Endothelial cell (in vitro differentiated cells): Measurements from ENCODE around the gene SEMA6B. TPM values are rescaled to one million over a fixed set of nuclear protein-coding genes. Genes with fewer than 3 reads are reported as not detected.

ENCODE experiments used
- DNase-seq: peaks from one replicate; pipeline ENCODE4 v3.0.0; 2021; ENCODE audit warnings: low spot score
- H3K27ac Mint-ChIP-seq: one replicate; pipeline ENCODE4 v1.8.0; 2021; ENCODE audit warnings: mixed read lengths, inconsistent platforms; ENCODE audit not compliant: unreplicated experiment
- H3K27me3 Mint-ChIP-seq: one replicate; pipeline ENCODE4 v1.8.0; 2021; ENCODE audit warnings: mild to moderate bottlenecking, moderate library complexity, mixed read lengths, inconsistent platforms; ENCODE audit not compliant: unreplicated experiment
- H3K36me3 Mint-ChIP-seq: one replicate; pipeline ENCODE4 v1.8.0; 2021; ENCODE audit warnings: mild to moderate bottlenecking, low read depth, mixed read lengths, inconsistent platforms; ENCODE audit not compliant: unreplicated experiment
- H3K4me1 Mint-ChIP-seq: one replicate; pipeline ENCODE4 v1.8.0; 2021; ENCODE audit warnings: mild to moderate bottlenecking, mixed read lengths, inconsistent platforms; ENCODE audit not compliant: unreplicated experiment
- H3K4me3 Mint-ChIP-seq: one replicate; pipeline ENCODE4 v1.8.0; 2021; ENCODE audit warnings: mild to moderate bottlenecking, mixed read lengths, inconsistent platforms; ENCODE audit not compliant: unreplicated experiment
- H3K9me3 Mint-ChIP-seq: one replicate; pipeline ENCODE4 v1.8.0; 2021; ENCODE audit warnings: mixed read lengths, inconsistent platforms; ENCODE audit not compliant: unreplicated experiment
- total RNA-seq: library from RNA; stranded (reverse); fragmentation: NEBNext Ultra II Directional; extraction: Animal tissue kit (Norgen Biotek cat#: 25700); gene quantifications from one replicate; pipeline ENCODE4 v1.2.1, GENCODE V29; 2021; ENCODE audit not compliant: unreplicated experiment
- TF ChIP-seq, protein P1 (sequence below): fragments of 200-600 bp; sonication (generic); IDR thresholded peaks from one replicate; pipeline ENCODE4 v1.5.0; 2021; ENCODE audit warnings: antibody characterized with exemption; ENCODE audit not compliant: unreplicated experiment

The SEMA6B gene
- total RNA-seq, 1 donor from 2014 or later, result 43.7 TPM

DNA sequence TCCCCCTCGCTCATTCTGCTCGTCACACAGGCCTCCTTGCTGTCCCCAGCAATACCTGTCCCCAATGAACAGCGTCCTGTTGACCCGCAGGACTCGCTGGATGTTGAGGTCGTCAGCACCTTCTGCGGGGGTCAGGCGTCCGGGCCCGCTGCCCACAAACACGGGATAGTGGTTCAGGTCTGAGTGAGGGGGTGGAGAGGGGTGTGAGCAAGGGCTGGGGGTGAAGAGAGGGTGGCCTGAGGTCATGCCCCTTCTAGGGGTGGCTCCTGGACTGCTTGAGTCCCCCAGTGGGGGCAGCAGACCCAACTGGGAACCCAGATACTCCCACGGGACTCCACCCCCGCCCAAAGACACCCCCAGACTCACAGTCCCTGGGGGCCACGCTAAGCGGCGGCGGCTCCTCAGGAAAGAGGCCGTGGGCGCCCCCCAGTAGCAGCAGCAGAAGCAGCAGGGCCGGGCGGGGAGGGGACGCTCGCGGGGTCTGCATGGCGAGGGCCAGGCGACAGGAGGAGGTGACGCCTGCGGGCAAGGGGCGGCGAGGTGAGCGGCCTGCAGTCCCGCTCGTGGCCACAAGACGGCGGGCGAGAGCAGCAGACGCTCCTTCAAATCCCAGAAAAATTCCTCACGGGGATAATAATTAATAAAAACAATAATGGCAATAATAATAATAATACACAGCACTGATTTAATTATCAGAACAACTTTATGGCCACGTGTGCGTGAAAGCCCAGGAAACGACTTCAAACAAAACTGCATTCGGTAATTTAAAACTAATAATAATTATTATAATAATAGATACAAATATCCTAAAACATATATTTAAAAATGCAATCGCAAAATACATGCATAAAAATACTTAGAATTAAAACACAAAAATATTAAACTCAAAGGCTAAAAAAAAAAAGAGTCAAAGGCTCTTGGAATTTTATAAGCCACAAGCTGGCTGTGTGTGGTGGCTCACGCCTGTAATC is 1.2 kb downstream of the SEMA6B start:
- no peaks in the 10 kb centered on the region for H3K9me3 Mint-ChIP-seq
- TF ChIP-seq, protein P1, sequence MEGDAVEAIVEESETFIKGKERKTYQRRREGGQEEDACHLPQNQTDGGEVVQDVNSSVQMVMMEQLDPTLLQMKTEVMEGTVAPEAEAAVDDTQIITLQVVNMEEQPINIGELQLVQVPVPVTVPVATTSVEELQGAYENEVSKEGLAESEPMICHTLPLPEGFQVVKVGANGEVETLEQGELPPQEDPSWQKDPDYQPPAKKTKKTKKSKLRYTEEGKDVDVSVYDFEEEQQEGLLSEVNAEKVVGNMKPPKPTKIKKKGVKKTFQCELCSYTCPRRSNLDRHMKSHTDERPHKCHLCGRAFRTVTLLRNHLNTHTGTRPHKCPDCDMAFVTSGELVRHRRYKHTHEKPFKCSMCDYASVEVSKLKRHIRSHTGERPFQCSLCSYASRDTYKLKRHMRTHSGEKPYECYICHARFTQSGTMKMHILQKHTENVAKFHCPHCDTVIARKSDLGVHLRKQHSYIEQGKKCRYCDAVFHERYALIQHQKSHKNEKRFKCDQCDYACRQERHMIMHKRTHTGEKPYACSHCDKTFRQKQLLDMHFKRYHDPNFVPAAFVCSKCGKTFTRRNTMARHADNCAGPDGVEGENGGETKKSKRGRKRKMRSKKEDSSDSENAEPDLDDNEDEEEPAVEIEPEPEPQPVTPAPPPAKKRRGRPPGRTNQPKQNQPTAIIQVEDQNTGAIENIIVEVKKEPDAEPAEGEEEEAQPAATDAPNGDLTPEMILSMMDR, result peak; percentile 99
- H3K27me3 Mint-ChIP-seq, result peaks cover 3% of the 10 kb centered on the region
- peak overlapping the region; percentile 74 for H3K4me3 Mint-ChIP-seq
- peak; percentile 72 for DNase-seq
- H3K27ac Mint-ChIP-seq, result no peak overlapping the region
- H3K36me3 Mint-ChIP-seq, result peaks cover 19% of the 10 kb centered on the region
- H3K4me1 Mint-ChIP-seq, result peaks cover 13% of the 10 kb centered on the region

DNA sequence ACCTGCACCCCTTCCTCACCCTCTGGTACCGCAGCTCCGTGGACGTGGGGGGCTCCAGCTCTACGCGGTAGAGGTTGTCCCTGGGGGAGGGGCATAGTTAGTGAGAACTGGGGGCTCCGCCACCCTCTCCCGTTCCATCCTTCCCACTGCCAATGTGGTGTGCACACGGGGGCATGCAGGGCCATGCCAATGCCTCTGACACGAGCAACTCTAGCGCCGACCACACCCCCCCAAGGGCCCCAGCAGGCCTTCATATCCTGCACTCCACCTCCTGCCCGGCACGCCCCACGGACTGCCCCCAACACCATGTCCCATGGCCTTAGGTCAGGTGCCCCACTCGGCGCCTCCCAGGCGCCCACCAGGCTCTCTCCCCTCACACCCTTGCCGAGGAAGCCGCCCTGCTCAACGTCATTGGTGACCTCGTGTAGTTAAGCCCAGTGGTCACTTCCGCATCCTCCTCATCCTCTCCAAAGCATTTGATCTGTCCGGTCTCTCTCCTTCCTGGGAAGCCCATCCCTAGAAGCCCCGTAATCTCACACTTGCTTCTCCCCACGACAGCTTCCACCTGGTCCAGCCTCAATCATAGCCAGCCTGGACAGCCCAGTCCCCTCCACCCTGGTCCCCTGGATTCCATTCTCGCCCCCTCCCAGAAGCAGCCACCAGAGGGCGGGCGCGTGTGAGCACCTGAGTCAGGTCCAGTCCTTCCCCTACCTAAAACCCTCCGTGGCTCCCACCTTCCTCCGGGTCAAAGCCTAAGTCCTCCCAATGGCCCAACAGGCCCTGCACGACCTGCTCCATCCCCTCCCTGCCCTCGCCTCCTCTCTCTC is 2.1 kb downstream of the SEMA6B start:
- no peak overlapping the region for H3K27ac Mint-ChIP-seq
- peaks cover 6% of the 10 kb centered on the region for H3K27me3 Mint-ChIP-seq
- no peak for DNase-seq
- peaks cover 26% of the 10 kb centered on the region for H3K36me3 Mint-ChIP-seq
- peak overlapping the region; percentile 51 for H3K4me3 Mint-ChIP-seq
- H3K4me1 Mint-ChIP-seq, result peaks cover 16% of the 10 kb centered on the region
- TF ChIP-seq, protein P1, result no peak
- no peaks in the 10 kb centered on the region for H3K9me3 Mint-ChIP-seq

DNA sequence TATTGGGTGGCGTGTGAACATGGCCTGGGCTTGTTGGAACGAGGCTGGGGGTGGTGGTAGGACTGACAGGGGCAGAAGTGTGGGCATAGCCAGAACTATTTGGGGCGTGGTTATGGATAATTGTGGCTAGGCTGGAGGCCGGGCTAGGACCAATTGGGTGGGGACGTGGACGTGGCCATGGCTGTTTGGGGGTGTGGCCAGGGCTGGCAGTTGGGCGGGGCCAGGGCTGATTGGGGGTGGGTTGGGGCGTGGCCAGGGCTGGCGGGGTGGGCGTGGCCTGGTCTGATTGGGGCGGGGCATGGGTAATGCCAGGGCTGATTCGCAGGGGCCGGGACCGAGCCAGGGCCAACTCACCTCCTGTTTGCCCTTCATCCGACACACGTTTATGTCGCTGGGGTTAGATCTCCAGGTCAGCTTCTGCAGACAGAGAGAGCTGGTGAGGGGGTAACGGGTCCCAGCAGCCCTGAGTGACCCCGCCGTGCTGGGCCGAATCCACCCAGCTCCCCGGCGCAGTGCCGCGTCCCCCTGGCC is 2.8 kb downstream of the SEMA6B start:
- no peak overlapping the region for H3K27ac Mint-ChIP-seq
- H3K36me3 Mint-ChIP-seq, result peaks cover 29% of the 10 kb centered on the region
- no peak for DNase-seq
- H3K9me3 Mint-ChIP-seq, result no peaks in the 10 kb centered on the region
- H3K4me1 Mint-ChIP-seq, result peaks cover 16% of the 10 kb centered on the region
- peaks cover 6% of the 10 kb centered on the region for H3K27me3 Mint-ChIP-seq
- no peak overlapping the region for H3K4me3 Mint-ChIP-seq
- TF ChIP-seq, protein P1, result no peak

DNA sequence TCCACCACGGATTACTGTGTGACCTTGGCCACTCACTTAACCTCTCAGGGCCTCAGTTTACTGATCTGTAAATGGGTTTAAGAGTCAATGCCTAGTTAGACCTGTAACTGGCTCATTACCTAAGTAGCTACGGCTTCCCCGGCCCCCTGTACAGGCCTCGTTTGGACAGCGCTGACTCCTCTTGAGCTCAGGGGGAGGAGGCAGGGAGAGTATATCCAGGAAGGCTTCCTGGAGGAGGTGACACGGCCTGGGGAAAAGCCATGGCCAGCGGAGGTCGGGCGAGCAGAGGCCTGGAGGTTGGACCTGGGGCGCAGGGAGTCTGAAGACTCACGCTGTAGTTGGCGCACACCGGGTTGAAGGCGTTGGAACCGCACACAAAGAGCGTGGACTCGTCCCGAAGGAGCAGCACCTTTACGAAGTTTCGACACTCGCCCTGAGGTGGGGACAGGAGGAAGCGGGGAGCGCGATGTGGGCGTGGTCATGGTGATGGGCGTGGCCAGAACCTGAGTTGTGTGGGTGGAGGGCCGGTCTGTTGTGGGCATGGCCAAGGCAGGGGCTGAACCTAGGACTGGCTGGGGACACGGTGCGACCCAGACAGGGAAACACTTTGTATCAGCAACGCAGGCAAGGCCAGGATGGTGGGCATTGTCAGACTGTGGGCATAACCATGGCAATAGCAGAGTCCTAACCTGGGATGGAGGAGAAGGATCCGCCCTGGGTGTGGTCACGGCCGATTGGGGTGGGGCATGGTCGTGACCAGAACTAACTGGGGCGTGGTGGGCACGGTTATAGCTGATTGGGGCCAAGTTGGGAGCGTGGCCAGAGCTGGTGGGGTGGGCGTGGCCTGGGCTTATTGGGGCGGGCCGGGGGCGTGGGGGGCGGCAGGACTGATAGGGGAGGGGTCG is 3.6 kb downstream of the SEMA6B start:
- Mint-ChIP-seq H3K4me3 (no peak overlapping the region), H3K36me3 (peaks cover 30% of the 10 kb centered on the region), H3K27me3 (peaks cover 6% of the 10 kb centered on the region), H3K4me1 (peaks cover 16% of the 10 kb centered on the region), H3K27ac (no peak overlapping the region), H3K9me3 (no peaks in the 10 kb centered on the region)
- TF ChIP-seq, protein P1, result no peak
- no peak for DNase-seq
